Measurements from ENCODE around the gene GPR148. TPM values are rescaled to one million over a fixed set of nuclear protein-coding genes. Genes with fewer than 3 reads are reported as not detected.

Gene GPR148
- total RNA-seq, 1 donor from 2014 or later, result 0.31 TPM

DNA sequence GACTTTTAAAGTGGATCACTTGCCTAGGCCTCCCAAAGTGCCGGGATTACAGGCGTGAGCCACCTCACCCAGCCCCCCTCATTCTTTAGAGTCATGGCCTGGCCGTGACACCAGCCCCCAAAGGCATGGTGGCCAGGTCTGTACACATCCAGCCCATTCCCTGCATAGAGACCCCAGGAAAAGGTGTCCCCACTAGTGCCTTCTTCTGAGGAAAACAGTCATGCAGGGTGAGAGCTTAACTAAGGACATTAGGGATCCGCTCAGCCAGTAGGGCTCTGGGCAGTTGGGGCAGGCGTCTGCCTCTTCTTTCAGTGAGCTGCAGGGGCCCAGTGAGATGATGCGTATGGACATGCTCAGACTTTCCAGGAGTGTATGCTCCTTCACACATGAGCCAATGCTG lies 20.8 kb downstream of the GPR148 start:
- DNase-seq, result no peak

DNA sequence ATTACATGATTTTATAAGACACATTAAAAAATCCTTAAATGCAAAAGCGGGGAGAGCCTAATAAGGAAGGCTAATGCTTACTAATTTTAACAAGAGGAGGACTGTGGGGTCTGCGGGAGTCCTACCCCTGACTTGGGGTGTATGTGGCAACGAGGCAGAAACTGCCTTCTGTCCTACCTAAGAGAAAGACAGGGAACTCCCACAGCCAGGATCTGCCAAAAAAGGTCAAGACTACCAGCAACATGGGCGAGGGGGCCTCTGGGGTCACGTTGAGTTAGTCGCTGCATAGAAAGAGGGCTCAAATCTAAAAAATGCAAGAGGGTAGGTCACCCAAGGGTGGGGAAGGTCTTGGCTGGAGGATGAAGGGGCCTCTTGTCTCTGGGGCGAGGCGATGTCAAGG lies 25.9 kb downstream of the GPR148 start:
- no peak for DNase-seq

DNA sequence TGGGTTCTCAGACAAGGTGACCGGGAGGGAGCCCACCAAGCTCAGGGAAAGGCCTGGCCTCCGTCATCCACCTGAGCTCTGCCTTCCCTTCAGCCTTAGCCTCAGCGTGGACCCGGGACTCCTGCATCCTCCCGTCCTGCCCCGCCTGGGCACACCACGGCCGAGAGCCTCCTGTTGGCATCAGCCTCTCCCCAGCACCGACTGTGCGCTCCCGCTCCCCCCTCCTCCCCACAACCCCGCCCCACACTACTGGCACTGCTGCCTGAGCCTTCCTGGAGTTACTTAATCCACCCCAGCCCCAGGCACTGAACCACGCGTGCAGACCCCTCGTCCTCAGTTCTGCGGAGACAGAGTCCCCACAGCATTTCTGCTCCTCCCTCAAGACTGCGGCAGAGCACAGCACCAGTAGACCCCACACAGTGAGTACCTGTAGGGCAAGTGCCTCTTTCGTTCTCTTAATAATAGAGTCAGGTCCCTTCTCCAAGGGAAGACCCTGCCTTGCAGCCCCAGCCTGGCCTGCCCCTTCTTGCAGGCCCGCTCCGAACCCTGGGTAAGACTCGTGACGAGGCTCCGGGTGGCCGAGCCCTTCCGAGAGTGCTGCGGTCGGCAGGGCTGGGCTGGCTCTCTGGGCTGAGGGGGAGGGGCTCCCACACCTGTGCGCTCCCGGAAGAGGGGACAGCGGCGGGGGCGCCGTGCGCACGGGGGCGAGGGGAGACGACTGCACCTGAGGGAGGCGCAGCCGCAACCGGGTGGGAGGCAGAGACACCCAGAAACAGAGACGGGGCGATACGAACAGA lies 26.6 kb downstream of the GPR148 start, which contains the start of gene AMER3:
Gene AMER3 (plus strand): TSS at position 285 of the 797 bp plus-strand sequence. CDS start 6,533 bp downstream, outside the sequence.
- peak; percentile 46 for DNase-seq

DNA sequence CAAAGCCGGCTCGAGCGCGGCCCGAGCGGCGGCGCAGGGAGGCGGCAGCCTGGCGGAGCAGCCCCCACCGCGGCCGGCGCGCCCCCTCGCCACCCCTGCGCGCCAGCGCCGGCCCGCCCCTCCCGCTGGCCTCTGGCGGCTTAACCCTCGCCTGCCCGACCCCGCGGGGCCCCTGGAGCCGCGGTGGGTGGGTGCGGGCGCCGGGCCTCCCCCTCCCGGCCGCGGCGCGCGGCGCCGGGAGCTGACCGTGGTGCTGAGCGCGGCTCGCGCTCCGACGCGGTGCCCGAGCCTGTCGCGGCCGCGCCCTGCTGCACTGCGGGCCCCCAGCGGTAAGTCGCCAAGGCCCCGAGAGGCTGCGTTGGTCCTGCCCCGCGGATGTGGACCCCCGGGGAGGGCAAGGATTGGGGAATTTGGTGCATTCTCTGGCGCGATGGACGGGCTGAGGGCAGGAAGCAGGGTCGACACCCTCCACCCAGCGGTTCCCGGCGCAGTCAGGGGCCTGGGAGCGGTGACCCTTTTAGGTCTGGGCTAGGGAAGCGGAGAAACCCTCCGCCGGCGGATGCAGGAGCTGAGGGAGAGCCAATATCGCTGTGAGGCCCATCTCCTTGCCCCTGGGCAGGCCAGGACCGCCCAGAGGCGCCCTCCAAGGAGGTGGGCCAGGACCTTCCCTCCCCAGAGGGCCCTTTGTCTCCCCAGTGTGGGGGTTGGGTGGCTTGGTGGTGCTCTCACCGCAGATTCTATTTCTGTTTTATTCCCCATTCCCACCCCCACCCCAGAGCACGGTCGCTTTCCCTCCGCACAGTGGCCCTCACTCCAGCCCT lies 27.4 kb downstream of the GPR148 start:
- DNase-seq, result no peak

DNA sequence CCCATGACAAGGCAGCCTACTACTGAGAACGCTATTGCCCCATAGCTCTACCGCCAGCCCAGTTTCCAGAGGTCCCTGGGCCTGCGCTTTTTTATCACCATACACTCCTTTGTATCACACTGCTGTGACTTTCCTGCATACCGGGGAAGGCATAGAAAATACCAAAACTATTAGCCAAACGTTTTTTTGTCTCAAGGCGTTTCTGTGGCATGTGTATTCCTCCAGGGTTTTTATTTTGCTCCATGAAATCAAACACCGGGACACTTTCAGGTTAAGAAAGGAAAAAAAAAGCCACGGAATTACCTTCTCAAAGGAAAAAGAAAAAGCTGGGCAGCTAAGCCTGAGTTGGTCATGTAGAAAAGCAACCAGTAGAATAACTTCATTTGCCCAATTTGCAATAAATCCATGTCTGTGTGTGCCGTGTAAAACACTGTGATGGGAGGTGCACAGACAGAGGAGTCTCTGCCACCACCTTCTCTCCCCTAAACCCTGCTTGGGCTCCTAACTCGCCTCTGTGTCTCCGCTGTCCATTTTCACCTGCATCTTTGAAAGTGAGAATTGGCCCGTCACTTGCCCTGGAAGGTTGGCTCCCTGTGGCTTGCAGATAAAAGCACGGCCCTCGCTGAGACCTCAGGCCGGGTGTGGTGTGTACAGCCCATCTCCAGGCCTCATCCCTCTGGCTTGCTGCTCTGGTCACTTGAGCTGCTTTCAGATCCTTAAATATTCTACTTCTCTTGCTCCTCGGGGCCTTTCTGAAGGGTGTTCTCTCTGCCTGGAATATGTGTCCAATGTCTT lies 28.2 kb downstream of the GPR148 start:
- no peak for DNase-seq

DNA sequence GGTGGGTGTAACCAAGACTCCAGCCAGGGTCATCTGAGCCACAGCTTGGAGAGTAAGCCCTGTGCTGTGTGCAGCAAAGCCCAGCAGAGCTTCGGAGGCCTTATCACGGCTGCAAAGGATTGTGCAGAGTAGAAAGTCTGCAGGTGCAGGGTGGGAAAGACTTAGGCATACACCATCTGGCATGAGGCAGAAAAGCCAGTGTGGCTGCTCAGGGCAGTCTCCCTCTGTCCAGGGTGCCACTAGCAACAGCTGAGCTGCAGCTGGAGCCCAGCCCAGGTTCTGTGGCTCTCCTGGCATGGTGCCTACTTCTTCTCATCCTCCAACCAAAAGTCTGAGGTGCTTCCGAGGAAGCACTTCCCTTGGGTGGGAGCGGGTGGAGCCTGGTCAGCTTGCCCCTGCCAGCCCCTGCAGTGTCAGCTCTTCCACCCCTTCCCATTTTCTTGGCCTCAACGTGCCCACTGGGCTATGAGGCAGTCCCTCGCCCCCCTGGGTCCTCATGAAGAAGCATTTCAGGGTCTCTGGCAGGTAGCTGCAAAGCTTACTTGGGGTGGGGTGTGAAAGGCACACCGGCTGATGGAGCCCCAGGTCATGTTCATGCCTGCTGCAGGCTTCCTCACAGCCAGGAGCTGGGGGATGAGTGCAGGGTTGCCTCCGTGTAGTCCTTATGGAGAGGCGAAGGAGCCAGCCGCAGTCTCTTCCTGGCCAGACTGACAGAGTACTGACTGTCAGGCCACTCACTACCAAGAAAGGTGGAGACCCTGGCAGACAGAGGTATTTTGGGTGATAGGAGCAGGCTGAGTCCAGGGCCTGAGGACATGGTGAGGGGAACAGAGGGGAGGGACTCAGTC lies 31.3 kb downstream of the GPR148 start:
- no peak for DNase-seq

DNA sequence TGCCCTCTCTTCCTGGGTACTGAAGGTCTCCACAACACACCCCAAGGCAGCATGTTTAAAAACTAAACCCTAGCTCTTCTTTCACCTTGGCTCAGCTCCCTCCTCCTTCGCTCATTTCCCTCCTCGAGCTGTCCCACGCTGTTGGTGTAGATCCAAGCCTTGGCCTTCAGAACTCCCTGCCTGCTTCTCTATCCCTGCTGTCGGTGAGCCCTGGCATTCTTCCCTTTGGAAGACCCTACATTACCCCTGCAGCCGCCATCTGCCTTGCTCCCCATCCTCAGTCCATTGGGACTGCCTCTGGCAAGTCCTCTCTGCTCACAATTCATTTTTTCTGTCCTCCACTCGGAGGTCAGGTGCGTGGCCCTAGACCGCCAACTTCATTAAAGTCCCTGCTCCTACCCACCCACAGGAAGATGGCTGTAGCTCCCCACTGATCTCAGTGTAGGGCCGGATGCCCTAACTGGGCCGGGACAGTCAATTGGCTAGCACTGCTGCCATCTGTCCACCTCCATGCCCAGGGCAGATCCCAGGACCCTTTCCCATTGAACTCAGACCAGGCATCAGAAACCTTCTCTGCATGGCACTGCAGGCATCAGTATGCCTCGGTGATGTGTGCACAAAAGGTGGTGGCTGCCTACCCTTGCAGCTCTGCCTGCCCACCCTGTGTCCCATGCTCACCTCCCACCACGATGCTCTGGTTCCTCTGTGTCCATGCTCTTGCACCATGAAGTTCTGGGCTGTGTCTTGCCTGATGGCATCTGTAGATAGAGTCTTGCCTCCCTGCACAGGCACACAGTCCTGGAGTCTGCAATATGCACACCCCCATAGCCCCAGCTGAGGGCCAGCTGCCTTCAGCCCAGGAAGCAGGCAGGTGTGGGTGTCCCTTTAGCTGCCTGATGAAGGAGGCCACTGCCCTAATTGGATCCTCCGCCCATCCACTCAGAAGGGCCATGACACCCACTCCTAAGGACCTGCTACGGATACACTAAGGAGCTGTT lies 32.2 kb downstream of the GPR148 start:
- DNase-seq, result no peak

DNA sequence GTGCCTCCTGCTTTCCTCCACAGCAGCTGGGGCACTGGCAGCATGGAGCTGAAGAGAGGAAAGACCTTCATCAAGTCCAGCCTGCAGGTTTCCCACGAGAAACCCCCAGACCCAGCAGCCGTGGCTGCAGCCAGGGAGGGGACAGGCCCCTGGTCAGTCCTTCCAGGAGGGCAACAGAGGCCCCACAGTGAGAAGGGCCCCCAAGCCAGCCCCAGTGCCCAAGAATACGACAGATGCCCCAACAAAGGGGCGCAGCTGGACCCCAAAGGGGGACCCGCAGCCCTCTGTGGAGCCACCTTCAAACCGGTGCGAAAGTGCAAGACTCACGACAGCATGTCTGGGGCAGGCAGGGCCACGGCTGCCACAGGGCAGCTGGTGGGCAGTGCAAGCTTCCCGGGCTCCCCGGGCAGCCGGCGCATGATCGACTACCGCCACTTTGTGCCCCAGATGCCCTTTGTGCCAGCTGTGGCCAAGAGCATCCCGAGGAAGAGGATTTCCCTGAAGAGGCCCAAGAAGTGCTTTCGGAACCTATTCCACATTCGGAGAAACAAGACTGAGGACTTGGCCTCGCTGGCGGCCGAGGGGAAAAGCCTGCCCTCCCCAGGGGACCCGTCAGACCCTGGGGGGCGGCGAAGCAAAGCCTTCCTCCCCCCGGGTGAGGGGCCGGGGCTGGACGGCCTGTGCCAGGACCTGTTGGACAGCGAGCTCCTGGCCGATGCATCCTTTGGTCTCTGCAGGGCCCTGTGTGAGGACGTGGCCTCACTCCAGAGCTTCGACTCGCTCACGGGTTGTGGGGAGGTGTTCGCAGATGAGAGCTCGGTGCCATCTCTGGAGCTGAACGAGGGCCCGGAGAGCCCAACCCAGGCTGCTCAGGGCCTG lies 33.4 kb downstream of the GPR148 start:
- DNase-seq, result no peak

DNA sequence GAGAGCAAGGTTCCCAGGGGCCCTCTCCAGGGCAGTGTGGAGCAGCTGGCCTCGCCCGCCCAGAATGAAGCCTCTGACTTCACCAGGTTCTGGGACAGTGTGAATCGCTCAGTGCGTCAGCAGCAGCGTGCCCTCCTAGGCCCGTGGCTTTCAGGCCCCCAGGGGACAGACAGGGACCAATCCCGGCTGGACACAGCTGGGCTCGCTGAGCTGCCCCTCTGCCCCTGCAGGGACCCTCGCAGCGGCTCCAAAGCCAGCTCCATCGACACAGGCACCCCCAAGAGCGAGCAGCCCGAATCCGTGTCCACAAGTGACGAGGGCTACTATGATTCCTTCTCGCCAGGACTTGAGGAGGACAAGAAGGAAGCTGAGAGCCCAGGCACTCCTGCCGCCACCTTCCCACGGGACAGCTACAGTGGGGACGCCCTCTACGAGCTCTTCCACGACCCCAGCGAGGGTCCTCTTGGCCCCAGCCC lies 34.1 kb downstream of the GPR148 start:
- DNase-seq, result no peak

DNA sequence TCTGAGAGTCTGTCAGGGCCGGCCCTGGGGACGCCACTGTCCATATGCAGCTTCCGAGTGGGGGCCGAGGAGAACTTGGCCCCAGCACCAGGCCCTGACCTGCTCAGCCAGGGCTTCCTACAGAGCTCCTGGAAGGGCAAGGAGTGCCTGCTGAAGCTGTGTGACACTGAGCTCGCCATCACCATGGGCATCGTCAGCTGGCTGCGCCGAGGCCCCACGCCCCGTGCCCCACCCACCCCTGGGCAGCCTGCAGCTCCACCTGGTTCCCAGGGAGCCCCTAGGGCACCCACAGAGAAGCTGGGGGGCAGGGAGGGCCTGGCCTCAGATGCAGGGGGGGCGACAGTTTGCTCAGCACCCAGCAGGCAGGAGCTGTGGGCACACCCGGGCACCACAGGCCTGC lies 34.5 kb downstream of the GPR148 start:
- DNase-seq, result no peak

DNA sequence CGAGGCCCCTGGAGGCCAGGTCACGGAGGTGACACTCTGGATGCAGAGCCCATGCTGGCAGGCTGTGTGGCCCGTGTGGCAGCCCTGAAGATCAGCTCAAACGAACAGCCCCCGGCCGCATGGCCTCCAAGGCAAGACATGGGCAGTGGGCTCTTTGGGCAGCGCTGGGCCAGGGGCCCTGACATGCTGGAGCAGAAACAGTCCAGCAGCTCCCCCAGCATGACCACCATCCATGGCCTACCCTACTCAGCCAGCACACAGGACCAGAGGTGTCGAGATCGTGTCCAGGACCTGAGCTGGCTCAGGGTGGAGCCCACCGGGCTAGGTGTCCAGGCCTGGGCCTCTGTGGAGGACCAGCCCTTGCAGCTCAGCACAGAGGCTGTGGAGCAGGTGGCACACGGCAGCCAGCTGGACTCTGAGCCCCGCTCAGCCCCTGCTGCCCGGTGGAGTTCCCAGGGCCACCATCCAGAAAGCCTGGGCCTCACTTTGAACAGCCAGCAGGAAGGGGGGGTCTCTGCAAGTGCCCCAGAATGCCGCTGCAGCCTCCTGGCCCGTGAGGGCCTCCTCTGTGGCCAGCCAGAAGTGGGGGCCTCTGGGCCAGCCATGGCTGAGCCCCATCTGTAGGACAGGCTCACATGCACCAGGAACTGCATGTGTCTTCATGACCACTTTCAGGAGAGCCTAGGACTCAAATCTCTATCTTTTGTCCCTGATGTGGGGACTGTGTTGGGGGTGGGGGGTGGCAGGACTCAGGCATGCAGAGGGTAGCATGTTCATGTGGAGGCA lies 35.4 kb downstream of the GPR148 start:
- DNase-seq, result no peak

DNA sequence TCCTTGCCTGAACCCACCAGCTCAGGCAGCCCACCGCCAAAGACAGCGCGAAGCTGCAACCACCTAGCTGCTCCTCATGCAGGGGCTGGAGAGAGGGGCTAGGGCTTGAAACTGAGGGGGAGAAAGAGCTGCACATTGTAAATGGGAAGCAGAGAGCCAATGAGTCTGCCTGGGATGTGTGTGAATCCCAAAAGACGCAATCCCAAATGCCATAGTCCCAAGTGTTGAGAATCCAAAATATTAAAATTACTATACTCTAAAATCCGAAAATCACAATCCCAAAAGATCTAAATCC lies 35.9 kb downstream of the GPR148 start:
- no peak for DNase-seq

DNA sequence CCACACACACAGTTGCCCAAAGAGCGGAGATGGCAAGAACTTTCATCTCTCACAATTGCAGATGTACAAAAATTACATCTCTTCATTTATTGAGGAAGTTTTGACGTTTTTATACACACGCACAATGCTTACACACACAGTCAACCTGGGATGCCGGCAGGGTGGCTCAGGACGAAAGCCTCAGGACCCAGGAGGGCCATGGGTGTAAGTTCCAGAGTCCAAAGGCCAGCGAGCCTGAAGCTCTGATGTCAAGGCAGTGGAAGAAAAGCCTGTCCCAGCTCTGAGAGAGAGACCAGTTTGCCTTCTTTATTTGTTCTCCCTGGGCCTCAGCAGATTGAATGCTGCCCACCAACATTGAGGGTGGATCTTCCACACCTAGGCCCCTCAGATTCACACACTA lies 36.6 kb downstream of the GPR148 start:
- no peak for DNase-seq

DNA sequence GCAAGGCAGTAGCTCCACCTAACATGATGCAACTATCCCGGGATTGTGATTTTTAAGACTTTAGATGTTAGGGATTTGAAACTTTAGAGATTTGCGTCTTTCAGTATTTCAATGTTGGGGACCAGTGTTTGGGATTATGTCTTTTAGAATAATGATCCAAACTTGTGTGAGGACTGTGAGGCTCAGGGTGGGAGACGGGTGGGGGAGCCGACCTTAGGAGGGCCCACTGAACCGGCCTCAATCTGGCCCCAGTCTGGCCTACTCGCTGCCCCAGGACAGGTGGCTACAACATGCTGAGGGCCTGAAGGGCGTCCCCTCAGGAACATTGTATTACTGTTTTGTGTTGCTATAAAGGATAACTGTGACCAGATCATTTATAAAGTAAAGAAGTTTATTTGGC lies 37.2 kb downstream of the GPR148 start:
- no peak for DNase-seq

DNA sequence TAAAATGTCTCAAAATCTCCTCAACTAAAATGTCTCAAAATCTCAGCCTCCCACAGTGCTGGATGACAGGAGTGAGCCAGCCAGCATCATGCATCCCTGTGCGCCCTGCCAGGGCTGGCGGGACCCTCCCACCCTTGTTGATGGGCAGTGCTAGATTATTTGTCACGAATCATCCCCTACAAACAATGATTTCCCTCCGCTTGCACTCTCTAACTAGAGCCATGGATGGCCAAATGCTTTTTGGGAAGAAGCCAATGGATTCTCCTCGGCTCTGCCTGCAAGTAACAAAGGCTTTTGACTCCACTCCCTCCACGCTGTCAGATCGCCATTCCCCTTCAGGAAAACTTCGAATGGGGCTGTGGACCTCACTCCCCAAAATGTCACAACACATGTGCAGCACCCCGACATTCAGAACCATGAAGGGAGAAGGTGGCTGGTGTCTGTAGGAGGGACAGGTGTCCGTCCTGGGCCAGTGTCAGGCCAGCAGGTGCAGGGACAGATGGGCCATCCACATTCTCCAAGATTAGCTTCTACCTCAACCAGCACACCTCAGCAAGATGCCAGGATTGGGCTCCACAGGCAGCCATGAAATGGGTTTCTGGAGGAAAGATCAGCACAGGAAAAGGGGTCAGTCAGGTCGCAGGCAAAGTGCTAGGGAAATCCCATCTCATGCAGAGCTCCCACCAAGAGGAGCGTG lies 38.0 kb downstream of the GPR148 start:
- DNase-seq, result no peak

DNA sequence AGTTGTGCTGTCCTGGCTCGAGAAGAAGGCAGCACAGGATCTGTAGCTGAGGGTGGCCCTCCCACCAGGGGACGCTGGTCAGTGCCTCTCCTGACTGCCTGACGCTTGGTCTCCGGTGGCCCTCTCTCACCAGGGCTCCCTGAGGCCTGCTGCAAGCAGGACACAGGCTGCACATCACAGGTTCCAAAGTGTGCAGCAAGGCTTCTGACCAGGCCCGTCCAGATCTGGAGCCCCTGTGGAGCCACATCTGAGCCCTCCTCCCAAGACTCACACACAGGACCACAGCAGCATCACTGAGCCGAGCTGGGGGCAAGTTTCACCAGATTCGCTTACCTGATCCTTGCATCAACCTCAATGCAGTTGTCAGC lies 38.5 kb downstream of the GPR148 start:
- no peak for DNase-seq

DNA sequence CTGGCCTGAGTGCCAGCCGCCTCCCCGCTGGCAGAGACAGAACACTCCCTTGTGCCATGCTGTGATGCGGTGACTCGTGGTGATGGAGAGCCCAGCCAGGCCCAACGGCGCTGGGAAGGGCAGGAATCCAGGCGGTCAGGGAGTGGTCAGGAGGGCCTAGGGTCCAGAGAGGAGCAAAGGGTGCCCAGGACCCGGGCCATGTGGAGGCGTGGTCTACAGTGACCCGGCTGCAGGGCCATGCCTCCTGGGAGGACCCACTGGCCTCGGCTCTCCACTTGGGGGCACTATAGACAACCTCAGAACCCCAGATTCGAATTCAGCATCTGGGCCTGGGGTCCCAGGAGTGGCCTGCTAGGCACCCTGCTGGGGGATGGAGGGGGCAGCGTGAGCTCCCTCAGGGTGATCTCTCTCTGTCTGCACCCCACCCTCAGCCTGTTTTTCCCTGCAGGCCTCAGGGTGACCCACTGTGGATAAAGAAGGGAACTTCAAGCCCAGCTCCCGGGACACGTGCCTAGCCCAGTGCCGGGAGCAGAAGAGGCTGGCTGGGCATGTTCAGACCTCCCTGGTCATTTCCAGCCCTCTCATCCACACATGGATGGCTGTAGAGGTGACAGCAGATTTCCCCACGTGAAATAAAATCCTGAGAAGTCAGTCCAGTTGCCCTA lies 39.5 kb downstream of the GPR148 start:
- no peak for DNase-seq
